Loucy (cell line): ENCODE results near the gene NT5DC4.

Experiments
- EZH2phosphoT487 ChIP-seq: fragments of 200-600 bp; IDR thresholded peaks from 2 replicates; pipeline ENCODE4 v1.6.1; 2018; ENCODE audit warnings: antibody characterized with exemption, mild to moderate bottlenecking, moderate library complexity, borderline replicate concordance
- TF ChIP-seq, protein P1 (sequence below): fragments of 200-600 bp; sonication (generic); conservative IDR thresholded peaks from 2 replicates; pipeline ENCODE4 v1.5.1; 2014; ENCODE audit warnings: mild to moderate bottlenecking, antibody characterized with exemption, low read length

DNA sequence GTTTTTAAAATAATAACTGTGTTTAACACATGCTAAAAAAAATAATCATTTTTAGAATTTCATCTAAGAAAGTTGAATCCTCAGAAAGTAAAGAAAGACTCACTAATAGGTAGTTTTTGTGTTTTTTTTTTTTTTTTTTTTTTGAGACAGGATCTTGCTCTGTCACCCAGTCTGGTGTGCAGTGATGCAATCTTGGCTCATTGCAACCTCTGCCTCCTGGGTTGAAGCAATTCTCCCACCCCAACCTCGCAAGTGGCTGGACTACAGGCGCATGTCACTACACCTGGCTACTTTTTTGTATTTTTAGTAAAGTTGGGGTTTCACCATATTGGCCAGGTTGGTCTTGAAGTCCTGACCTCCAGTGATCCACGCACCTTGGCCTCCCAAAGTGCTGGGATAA is 36.4 kb downstream of the NT5DC4 start:
- TF ChIP-seq, protein P1, sequence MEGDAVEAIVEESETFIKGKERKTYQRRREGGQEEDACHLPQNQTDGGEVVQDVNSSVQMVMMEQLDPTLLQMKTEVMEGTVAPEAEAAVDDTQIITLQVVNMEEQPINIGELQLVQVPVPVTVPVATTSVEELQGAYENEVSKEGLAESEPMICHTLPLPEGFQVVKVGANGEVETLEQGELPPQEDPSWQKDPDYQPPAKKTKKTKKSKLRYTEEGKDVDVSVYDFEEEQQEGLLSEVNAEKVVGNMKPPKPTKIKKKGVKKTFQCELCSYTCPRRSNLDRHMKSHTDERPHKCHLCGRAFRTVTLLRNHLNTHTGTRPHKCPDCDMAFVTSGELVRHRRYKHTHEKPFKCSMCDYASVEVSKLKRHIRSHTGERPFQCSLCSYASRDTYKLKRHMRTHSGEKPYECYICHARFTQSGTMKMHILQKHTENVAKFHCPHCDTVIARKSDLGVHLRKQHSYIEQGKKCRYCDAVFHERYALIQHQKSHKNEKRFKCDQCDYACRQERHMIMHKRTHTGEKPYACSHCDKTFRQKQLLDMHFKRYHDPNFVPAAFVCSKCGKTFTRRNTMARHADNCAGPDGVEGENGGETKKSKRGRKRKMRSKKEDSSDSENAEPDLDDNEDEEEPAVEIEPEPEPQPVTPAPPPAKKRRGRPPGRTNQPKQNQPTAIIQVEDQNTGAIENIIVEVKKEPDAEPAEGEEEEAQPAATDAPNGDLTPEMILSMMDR, result no peak
- TF ChIP-seq EZH2phosphoT487, result no peak
